Renal pelvis (tissue), 4 donors: ENCODE measurements around the gene ACSM3. TPM values are rescaled to one million over a fixed set of nuclear protein-coding genes. Genes with fewer than 3 reads are reported as not detected.
"Not testable (repeated sequence)": the region's sequence is repeated elsewhere in the genome, so short reads cannot be mapped to it uniquely, and the experiment has no call there.

Source experiments
- DNase-seq: peaks from one replicate; pipeline ENCODE4 v3.0.0-alpha.2; 2013
- polyA plus RNA-seq, 3 donors: library from polyadenylated mRNA; unstranded; fragments of 120-200 nt; gene quantifications; one replicate each; pipeline ENCODE4 v1.2.1, GENCODE V29; 2013; ENCODE audit not compliant: insufficient read length in 3 of 3

Gene ACSM3
- polyA plus RNA-seq, 3 donors, result 102 to 118 (median 105) TPM

DNA sequence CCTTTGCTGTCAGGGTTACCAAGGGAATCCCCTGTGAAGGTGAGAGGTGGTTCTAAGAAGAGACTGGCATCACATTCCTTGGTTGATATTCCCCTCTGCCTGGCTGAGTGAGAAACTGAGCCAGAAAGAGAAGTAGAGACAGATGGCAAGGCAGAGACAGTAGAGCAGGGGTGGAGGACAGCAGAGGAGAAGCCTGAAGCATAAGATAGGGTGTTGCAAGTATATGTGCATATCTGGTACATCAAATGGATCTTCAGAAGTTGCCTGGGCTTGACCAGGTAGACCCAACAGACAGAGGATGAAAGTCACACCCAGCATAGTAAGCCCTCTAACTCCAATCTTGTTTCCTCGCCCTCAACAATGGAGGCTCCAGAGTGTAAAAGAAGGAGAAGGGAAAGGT is 14.3 kb upstream of the ACSM3 start:
- DNase-seq, result no peak

DNA sequence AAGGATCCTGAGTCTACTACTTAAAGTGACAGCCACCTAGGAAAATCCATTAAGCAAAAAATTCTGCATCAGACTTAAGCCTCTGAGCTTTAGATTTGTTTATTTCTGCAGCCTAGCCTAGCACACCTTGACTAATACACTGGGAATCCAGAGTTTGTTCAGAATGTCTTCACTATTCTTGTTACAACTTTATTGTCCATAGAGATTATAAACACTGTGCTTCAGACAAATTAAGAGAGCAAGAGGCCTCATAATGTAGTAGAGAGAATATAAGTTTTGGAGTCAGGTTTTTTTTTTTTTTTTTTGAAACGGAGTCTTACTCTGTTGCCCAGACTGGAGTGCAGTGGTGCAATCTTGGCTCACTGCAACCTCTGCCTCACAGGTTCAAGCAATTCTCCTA is 13.3 kb upstream of the ACSM3 start:
- DNase-seq, result no peak

DNA sequence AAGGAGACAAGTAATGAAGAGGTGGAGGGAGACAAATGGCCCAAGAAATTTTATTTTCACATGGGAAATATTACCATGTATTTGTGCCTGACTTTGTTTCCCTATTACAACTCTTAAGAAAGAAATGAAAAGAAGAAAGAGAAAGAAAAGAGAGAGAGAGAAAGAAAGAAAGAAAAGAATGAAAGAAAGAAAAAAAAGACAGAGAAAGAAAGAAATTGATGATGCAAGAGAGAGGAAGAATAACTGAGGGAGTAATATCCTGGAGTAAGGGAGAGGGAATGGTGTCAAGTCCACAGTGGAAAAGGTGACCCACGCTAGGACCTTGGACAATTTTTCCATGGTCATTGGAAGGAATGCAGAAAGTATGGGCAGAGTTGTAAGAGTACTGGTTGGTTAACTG is 10.1 kb upstream of the ACSM3 start:
- DNase-seq, result no peak

DNA sequence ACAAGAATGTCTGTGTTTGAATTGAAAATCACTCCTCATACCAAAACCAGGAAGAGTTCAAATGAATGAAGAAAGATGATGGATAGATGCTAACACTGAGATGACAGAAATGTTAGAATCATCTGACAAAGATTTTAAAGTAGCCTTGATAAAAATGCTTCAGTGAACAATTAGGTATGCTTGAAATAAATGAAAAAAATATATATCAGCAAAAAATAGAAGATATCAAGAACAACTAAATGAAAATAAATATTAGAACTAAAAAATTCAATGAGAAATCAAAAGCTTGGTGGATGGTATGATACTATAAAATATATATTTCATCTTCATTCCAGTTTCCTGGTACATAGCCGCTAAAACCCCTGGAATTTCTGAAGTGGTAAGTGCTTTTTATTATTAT is 8.6 kb upstream of the ACSM3 start:
- no peak for DNase-seq

- not testable (repeated sequence) for DNase-seq
Measured at GRCh38 chr16:20755799-20756198, 8.0 kb upstream of the ACSM3 start.

GRCh38 chr16:20760346-20760745 is 3.5 kb upstream of the ACSM3 start:
- DNase-seq, result no peak

- no peak for DNase-seq
Measured at GRCh38 chr16:20761175-20761574, 2.6 kb upstream of the ACSM3 start.

DNA sequence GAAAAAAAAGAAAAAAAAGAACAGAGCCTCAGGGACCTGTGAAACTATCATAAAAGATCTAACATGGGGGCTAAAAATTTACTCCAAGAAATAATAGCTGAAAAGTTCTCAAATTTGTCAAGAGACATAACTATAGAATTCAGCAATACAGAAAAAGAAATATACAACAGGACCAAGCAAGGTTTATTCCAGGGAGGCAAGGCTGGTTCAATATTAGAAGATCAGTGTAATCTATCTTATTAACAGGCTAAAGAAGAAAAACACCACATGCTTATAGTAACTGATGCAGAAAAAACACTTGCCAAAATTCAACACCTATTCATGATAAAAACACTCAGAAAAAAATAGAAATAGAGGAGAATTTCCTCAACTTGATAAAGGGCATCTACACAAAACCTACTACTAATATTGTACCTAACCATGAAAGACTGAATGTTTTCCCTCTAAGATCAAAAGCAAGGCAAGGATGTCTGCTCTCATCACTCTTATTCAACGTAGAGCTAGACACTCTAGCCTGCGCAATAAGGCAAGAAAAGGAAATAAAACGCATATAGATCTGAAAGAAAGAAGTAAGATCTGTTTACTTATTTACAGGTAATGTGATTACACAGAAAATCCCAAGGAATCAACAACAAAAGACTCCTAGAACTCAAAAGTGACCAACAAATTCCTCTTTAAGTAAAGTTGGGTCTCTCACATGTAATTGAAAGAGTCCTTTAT is 1.2 kb upstream of the ACSM3 start:
- DNase-seq, result no peak

DNA sequence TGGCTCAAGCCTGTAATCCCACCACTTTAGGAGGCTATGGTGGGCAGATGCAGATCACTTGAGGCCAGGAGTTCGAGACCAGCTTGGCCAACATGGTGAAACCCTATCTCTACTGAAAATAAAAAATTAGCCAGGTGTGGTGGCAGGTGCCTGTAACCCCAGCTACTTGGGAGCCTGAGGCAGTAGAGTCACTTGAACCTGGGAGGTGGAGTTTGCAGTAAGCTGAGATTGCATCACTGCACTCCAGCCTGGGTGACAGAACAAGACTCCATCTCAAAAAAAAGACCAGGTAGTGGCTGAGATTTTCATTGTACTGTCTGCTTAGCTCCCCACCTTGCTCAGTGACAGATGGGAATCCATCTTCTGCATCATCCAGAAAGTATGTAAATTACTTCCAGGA is 634 bp downstream of the ACSM3 start:
- not testable (repeated sequence) for DNase-seq

GRCh38 chr16:20765732-20766131 is 1.9 kb downstream of the ACSM3 start:
- DNase-seq, result no peak

GRCh38 chr16:20766294-20766693 is 2.5 kb downstream of the ACSM3 start:
- DNase-seq, result no peak

GRCh38 chr16:20767577-20767976 is 3.8 kb downstream of the ACSM3 start:
- DNase-seq, result no peak

GRCh38 chr16:20768121-20768520 is 4.3 kb downstream of the ACSM3 start:
- no peak for DNase-seq

DNA sequence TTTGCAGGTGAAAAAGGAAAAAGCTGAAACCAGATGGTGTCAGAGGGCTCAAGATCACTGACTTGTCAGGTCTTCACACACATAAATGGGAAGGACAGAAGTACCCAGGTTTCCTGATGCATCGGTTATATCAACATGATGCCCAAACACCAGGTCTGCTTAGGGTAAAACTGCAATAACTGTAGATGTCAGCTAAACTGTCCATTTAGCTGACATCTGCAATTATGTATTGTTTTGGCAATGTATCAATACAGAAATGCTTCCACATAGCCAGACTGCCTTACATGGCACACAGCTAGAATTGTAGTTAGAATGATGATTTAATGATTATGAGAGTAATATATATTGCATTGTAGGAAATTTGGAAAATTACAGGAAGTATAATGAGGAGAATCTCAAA is 5.0 kb downstream of the ACSM3 start:
- DNase-seq, result no peak

GRCh38 chr16:20773679-20774078 is 9.9 kb downstream of the ACSM3 start:
- no peak for DNase-seq

DNA sequence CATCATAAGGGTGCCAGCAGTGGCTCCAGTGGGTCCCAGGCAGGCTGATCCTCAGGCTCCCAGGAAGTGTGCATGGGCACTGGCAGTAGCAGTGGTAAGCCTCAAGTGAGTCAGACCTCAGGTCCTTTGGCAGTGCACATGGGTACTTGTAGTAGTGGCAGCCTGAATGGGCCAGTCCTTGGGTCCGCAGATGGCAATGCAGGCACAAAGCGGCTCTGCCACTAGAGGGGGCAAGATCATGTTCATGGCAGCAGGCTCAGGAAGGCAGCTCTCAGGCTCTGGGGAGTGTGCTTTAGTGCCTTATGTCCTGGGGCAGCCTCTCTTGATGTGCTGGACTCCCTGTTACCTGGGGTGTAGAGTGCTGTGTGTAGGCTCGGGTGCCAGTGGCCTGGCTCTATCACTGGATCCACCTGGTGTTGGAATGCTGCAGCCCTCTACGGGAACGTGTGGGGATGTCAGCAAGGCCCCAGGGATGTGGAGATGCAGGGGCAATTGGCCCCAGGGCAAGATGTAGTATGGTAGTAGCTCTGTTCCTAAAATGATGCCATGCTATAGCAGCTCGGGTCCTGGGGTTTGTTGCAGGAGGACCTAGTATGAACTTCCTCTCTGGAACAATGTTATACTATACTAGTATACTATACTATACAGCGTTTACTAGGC is 11.0 kb downstream of the ACSM3 start:
- DNase-seq, result no peak

DNA sequence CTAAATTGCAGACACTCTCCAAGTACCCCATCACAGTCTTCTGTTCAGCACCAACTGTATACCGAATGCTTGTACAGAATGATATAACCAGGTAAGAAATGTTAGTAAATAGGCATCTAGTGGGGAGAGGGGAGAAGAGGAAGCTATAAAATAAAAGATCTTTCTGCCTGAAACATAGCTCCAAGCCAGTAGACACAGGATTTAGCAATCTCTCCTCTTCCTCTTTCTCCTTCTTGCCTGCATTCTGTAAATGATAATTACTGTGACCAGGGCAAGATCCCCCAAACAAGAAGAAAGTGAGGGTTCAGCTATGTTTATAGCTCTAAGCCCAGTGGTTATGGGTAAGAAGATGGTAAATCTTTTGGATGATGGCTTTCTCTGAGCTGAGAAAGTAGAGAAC is 17.9 kb downstream of the ACSM3 start:
- no peak for DNase-seq

GRCh38 chr16:20782470-20782869 is 18.7 kb downstream of the ACSM3 start:
- DNase-seq, result no peak

GRCh38 chr16:20784204-20784603 is 20.4 kb downstream of the ACSM3 start:
- DNase-seq, result no peak

DNA sequence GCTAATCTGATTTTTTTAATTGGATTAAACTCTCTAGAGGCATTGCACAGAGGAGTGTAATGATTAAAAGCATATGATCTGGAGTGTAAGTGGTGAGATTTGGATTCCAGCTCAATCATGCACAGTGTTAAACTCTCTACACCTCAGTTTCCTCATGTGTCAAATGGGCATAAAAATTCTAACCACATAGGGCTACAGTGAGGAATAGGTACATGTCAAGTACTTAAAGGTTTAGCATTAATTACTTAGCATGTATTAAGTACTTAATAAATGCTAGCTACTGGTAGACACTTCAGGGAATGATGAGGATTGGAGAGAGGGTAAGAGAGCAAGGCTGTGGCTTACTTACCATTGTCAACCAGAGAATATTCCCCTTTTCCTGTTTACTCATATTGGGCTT is 25.3 kb downstream of the ACSM3 start:
- no peak for DNase-seq

DNA sequence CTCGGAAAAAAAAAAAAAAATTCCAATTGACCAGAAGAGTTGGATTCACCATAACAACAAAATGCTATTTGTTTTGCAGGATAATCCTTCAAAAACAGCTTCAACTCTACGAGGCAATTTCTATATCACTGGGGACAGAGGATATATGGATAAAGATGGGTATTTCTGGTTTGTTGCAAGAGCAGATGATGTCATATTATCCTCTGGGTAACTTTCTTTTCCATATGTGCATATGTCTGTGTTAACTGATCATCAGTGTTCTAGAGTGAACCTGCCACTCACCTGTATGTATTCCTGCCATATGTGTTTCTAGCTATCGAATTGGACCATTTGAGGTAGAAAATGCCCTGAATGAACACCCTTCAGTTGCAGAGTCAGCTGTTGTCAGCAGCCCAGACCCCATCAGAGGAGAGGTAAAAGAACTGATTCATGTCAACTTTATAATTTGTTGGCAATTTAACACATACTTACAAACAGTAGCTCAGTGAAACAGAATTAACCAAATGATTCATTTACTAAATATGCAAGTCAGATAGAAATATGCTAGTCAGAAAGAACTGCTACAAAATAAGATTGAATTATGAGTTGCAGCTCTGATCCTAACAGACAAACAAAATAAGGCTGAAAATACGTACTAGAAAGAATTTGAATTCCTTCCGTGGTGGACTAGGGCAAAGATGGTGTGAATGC is 28.3 kb downstream of the ACSM3 start:
- DNase-seq, result no peak

GRCh38 chr16:20798364-20798763 is 34.5 kb downstream of the ACSM3 start:
- DNase-seq, result no peak

- DNase-seq, result no peak
Measured at GRCh38 chr16:20799599-20799998, 35.8 kb downstream of the ACSM3 start.
